ENCODE measurements around the gene TACC2.

TACC2 gene

DNA sequence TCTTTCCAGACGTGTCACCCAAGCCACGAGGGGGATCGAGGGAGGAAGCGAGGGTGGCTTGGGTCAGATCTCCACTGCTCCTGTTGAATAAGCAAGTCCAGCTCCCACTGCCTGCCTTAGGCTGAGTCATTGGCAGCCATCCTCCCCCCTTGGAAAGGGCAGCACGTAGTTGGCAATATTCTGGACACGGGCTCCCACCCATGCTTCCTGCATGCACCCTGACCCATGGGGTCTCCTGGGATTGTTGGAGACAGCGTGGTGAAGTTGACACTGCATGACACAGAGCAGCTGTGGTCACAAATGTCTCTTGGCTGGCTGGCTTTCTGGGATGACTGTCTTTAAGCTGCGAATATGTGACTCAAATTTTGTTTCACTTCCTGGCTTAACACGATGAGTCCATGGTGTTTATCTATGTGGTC is 293.3 kb downstream of the TACC2 start:
- no peak for DNase-seq

DNA sequence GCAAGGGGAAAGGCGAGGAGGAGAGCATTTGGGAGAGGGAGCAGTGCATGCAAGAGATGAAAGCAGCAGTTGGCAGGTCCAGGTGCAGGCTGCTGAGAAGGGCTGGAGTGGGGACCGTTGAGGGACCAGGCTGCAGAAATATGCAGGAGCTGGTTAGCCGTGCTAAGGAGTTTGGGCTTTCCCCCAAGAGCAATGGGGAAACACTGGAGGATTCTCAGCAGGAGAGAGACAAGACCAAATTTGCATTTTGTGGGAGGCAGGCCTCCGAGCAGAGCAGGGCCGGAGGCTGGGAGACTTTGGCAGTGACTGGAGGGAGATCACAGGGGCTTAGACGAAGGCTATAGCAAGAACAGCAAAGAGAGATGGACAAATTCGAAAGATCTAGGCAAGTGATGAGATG is 293.9 kb downstream of the TACC2 start:
- DNase-seq: no peak

DNA sequence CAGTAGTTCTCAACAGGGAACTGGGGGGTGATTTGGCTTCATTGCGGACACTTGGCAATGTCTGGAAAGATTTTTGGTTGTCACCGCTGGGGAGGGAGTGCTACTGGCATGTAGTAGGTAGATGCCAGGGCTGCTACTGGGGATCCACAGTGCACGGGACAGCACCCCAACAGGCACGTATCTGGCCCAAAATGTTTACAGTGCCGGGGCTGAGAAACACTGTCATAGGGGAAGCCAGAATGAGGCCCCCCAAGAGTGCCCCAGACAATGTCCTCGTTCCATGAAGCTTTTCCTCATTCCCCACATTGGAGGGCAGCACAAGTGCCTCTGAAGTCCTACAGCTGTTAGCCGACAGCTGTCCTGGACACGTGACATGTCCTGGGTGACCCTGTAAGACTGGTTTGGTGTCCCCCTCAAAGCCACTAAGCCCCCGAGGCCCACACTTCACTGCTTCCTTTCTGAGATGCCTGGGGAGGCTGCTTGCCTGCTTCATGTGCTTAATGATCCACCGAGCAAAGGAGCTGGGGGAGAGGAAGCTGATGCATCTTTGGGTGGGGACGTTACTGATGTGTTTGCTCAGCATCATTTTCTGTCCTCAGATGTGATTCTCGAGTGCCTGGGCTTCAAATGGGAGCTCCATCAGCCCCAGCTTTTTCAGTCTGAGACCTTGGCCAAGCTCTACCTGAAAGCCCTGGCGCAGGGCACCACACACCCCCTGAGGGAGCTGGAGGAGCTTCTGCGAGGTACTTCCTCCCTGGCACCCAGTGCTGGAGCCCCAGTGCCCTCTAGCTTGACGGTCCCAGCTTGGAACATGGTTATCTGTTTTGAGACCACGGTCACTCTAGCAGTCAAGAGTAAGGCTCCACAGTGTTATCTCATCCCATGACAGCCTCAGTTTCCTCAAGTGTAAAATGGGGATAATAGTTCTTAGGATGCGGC is 296.8 kb downstream of the TACC2 start:
- no peak for DNase-seq

DNA sequence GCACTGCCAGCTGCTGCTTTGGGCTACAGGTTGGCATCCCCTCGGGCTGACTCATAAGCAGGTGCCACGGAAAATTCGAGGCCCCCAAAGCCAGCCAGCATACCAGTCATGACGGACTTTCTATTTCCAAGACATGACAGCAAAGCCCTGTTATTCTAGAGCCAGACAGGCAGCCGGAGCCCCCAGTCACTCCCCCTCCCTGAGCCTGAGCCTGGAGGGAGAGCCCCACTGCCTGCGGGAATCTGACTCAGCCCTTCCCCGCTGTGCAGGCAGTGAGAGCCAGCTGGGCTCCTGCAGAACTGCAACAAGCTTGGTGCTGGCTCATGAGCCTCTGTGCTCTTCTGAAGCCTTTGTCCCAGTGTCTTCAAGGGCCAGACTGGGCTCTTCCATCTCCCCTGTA is 297.9 kb downstream of the TACC2 start:
- DNase-seq: no peak

DNA sequence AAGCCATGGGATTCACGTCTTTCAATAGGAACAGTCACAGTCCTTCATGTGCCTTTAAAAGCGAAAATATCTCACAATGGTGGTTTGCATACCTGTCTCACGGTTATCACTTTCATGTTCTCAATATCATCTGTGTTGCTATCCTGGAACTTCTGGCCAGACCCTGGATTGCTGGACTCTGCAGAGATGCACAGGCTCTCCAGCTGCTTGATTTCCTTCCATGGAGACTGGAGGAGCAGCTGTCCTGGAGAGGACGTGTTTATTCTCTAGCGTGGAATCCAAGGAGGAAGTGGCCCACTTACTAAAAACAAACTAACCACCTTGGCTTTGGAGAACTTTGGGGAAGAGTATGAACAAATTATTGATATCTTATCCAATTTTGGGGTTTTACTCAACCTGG is 298.6 kb downstream of the TACC2 start:
- no peak for DNase-seq

DNA sequence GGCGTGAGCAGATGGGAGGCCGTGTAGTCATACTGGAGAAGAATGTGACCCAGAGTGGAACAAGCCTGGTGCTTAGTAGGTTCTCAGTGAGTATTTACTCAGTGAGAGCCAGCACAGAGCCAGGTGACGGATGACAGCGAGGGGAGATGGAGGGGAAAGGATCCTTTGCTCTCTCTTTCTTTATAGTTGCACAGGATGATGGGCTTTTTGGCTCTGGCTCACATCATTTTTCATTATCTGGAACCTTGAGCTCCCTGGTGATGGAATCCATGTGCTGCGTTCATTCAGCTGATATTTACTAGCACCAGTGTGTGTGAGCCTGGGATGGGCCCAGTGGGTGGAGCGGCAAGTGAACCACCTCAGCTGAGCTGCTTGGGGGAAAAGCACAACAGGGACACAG is 299.3 kb downstream of the TACC2 start:
- DNase-seq: no peak

DNA sequence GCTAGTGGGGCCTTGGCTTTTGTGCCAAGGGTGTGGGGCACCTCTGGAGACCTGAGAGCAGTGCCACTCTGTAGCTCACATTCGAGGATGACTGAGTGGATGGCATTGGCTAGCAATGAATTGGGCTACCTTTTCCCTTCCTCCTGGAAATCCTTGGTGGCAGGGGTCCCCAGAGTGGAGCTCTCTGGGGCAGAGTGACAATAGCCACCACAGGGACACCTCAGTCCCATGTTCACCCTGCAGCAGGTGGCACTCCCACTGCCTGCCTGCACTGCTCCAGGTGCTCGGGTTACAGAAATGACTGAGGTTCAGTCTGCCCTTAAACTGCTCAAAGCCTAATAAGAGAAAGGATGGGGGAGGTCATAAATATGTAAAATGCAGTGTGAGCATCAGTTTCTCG is 300.0 kb downstream of the TACC2 start:
- no peak for DNase-seq

DNA sequence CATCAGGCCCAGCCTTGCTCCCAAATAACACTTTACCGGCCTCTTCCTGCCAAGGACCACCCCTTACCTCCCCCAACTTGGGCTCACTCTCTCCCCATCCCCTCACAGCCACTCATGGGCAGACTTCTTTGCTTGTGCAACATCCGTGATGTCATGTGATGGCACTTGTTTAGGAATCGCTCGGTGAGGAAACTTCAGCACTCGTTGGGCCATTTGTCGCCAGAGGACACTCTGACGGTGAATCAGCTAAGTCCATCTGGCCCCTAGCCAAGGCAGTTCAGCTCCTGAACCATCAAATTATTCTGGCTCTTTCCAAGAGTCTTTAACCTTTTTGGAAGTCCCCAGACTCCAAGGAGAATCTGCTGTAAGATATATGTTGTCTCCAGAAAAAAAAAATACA is 301.4 kb downstream of the TACC2 start:
- no peak for DNase-seq

DNA sequence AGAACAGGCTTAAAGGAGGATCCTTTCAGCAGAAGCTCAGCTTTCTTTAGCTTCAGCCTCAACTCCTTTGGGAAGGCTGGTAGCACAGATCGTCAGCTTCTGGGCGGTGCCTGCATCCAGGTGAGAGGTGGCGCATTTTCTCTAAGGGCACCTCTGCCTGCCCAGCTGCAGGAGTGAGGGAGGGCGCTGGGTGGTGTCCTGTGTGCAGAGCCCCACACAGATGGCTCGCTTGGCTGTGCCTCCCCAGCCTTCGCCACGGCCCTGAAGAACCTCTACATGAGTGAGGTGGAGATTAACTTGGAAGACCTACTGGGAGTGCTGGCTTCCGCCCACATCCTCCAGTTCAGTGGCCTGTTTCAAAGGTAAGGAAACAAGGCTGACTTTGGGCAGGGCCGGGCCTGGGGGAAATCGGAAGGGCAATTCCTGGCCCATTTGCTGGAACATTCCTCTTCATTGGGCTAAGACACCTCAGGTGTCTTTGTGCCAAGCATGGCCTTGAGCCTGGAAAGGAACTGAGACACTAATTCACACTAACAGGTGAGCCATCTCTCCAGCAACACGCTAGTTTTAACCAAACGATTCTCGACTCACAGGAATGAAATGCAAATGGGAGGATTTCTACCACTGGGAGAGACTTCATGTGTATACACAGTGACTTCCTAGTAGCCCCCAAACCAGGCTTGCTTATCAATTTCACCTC is 302.0 kb downstream of the TACC2 start:
- no peak for DNase-seq

DNA sequence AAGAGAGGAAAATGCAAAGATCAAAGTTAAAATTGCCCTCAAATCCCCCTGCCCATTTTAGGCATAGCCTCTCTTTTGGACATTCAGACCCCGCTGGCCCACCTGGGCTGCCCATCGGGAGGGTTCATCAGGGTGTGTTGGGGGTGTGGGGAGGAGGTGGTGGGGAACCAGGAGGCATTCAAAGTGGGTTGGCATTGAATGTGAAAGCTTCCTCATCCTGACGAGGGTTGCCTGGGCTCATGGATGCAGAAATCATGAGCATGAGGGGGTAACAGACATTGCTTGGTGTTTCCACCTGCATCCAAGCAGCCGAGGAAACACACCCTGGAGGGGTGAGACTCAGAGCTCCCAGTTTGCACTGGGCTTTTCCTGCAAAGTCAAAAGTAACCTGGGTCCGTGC is 302.8 kb downstream of the TACC2 start:
- no peak for DNase-seq

DNA sequence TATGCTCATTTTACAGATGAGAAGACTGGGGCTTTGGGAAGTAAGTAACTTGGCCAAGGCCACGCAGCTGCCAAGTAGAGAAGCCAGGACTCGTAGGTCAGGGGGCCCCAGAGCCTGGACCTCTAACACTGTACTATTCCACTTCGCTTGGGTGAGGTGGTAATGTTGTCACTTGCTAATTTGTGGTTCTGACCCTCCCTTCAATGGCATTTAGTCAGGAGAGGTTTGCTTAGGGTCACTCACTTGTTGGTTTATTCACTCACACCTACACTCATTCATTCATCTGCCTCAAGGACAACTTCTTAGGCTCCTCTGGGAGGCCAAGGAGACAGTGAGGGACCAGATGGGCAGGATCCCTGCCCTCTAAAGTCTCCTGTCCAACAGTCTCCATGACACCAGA is 303.4 kb downstream of the TACC2 start:
- no peak for DNase-seq

DNA sequence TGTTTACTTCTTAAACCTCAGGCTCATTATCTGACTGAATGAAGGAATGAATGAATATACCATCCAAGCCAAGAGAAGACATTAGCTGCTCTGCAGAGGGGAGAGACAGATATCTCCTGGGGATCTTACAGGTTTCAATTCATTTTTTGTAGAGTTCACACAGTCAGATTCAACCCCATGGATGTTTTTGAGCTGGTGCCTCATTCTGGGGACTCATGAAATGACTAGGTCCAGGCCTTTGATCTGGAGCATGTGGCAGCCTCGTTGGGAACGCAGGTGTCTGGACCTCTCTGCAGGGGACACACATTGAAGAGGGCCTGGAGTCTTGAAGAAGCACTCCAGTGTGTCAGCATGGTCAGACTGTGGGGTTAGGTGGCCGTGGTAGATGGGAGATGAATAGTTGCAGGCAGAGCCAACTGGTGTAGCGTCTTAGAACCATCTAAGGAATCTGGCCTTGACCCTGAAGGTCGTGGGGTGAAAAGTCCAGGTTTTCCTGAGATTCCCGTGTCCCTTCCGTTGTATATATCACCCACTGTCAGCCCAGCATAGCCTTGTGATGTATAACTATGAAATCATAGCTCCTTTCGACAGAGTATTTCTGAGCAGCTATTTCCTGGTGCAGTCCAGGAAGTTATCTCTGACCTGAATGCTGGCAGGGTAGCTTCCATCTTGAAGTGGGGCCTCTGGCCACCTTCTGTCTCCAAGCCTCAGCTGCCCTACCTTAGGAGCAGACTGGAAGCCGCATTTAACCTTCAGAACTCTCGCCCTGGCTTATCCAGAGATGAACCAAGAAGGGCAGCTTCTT is 304.4 kb downstream of the TACC2 start:
- DNase-seq: peak; percentile 26

DNA sequence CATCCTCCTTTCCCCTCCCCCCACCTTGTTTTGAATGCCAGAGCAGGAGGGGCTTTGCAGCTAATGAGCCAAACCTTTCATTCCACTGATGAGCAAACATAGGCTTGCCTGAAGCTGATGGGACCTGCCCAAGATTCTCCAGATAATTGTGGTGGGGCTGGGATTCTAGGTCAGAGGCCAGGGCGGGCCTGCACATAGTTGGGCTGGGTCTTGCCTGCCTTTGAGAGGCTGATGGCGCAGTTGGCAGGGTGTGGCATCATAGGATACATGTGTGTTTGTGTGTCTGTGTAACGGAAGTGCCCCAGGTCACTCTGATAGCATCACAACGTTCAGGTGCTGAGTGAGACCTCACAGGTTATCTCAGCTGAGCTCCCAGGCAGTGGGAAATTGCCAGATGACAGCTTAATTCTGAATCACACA is 305.0 kb downstream of the TACC2 start:
- no peak for DNase-seq

DNA sequence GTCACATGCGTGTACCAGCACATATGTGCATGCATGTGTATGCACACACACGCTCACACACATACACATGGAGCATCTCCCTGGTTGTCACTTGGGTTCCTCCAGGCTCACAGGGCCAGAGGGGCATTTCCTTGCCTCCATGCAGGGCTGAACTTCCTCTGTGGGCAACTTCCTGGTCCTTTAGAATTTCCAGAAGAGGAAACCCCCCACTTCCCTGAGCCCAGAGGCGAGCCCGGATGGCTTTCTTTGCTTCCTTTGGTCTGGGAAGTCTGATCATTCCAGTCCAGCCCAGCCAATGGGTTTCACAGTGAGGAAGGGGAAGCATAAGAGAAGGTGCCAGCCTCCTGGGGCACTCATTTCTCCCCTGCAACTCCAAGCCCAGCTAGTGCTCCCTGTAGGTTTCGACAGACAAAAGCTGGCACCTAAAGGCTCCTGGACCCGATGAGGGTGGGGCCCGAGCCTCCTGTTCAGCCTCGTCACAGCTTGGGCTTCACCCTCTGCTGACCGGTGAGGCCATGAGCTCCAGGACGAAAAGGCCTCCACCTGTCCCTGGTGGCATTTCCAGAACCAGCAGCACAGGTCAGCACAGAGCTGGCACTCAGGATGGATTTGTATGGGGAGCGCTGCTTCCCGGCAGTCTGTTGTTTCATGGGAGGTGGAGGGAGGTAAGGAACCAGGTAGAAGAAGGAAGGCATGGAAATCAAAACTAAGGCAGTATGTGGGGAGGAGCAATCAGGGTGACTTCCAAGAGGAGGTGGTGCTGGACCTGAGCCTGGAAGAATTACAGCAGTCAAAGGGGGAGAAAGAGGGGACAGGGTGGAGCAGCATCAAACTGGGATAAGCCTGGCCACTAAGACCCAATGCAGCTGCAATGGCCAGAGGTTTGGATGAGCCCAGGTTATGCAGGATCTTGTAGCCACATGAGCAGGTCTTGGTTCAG is 305.8 kb downstream of the TACC2 start:
- no peak for DNase-seq

DNA sequence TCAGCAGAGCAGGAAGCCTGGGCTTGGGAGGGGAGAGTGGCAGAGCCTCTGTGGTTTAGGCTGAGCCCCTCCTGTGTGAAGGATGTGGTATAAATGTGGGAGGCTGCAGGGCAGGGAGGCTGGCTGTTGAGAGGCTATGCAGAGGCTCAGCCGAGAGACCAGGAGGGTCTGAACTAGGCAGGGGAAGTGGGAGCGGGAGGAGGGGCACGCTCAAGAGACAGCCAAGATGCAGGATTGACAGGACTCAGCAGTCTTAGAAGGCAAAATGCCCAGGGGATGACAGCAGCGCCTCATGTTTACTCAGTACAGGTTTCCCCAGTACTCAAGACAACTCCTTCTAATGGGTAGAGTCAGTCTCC is 306.5 kb downstream of the TACC2 start:
- DNase-seq: no peak

DNA sequence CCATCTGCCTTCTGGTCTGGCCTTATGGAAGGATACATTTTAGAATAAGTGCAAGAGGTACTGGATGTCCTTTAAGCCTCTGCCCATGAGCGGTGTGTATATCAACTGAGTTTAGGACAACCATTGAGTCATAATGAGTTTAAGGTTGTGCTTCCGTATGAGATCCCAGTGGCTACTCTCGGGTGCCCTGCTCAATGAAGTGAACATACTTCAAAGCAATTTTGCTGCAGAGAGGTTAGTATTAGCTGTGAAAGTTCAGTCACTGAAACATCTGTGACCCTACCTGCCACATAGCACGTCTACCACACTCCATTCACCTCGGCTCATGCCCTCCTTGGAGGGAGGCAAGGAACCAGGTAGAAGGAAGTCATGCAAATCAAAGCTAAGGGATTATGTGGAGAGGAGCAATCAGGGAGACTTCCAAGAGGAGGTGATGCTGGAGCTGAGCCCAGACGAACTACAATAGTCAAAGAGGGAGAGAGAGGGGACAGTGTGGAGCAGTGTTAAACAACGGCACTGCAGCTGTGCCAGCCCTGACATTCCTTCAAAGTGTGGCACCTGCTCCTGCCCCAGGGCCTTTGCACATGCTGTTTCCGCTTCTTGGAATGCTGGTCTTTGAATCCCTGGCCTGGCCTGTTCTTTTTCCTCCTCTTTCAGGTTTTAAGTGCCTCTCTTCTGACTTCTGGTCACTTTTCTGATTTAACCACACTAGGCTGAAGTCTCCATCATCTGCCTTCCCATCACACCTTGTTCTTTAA is 307.6 kb downstream of the TACC2 start:
- no peak for DNase-seq

DNA sequence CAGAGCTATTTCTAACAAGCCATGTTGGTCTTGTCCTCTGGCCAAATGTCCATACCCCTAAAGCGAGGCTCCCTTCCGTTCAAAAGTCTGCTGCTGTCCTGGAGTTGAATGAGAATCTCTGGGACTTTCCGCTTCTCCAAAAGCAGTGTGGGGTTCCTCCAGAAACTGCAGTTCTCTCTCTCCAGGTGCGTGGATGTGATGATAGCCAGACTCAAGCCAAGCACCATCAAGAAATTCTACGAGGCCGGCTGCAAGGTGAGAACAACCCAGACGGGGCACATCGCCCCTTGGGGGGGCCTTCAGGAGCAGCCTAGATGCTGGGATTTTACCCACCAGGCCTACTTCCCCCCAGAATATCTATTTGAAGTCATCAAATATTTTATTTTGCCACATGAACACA is 308.6 kb downstream of the TACC2 start:
- no peak for DNase-seq

DNA sequence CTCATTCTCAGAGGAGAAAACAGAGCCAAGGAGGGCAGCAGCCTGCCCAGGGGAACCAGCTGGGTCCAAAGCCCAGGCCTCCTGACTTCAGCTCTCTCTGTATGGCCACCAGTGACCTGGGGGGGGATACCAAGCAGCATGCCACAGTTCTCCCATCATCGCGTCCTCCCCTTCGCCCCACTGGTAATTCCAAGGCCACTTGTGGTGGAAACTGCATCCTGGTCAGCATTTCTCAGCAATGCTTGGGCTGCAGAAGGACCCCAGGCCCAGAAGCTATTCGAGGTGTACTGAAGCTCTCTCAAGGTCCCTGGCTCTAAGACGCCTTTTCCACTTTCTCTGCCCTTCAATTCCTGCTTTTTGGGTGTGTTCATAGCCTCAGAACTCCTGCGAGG is 309.2 kb downstream of the TACC2 start:
- DNase-seq: no peak

DNA sequence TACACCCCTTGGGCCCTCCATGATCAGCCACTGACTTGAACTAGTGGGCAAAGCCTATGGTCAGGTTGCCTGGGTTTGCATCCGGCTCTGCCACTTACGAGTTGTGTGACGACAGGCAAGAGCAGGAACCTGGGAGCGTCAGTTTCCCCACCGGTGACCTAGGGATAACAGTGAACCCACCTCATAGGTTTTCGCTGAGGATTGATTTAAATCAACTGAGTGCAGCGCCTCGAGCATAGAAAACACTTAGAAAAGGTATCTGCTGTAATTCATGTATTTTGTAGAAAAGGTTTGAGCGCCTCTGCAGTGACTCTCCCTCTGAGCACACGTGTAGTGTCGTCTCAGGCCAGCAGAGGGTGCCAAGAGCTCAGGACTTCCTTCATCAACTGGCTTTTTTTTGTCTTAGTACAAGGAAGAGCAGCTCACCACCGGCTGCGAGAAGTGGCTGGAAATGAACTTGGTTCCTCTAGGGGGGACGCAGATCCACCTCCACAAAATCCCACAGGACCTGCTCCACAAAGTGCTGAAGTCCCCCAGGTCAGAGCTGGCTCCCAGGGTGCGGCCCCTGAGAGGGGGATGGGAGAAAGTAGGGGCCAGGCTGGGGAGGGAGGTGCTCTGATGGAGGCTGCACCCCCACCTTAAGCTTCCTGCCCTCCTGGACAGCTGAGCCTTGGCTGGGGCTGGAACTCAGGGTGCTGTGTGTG is 309.8 kb downstream of the TACC2 start:
- peak; percentile 59 for DNase-seq

DNA sequence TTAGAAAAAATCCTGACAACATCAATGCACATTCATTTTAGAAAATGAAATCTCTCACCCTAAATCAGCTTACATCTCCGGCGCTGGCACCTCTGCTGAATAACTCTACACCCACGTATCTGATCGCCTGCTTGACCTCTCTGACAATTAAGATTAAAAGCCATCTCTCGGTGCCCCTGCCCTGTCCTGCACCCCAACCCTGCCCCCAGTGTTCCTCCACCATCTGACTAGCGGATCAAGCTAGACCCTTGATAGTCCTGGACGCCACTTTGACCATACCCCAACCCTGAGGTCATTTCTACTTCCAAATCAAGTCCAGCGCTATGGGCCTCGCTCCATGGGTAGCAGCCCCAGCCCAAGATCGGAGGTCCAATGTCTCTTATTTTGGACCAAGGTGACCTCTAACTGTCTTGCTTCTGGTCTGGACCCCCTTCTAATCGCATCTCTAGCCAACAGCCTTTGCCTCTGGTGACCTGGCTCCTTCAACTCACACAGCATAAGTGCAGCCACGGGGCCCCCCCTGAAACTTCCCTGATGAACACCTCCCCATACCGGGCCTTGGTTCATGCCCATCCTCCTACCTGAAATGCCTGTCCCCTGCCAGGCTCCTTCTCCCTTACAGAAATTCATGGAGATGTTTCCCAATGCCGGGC is 310.6 kb downstream of the TACC2 start:
- DNase-seq: no peak
